GDM1 (cell line): ENCODE measurements around the gene TOX2.

Source experiments
- DNase-seq: peaks from one replicate; lab custom pipeline; 2025; lab: John Stamatoyannopoulos, UW

The TOX2 gene

DNA sequence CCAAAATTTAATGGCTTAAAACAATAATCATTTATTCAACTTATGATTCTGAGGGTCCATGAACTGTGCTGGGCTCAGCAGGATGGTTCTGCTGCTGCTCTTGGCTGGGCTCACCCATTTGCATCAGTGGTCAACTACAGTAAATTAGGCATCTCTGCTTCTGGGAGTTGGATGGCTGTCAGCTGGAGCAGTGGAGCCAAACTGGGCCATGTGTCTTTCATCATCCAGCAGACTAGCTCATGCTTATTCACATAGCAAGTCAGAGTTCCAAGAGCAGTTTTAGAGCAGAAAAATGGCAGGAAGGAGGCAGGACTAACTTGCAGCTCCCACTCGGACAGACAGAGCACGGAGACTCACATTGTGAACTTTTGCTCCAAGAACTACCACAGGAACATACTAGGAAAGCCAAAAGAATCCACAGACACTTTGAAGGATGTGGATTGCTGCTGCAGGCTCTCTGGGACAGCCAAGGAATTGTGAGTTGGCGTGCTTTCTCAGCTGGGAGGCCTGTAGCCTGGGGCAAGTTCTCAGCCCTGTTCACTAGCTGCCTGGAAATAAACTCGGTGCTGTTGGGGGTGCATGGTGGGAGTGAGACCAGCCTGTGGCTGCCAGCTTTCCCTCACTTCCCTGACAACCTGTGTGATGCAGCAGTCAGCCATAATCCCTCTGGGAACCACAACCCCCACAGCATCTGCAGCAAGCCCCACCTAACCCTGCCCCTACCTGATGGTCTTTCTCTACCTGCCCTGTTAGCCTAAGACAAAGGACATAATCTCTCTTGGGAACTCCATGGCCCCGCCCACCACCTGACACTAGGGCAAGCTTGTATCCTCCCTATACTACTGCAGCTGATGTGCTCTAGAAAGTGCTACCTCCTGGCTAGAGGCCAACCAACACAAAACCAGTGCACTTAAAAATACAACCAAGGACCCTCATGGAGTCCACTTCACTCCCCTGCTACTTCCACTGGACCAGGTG, 143.3 kb downstream of the TOX2 start:
- no peak for DNase-seq

DNA sequence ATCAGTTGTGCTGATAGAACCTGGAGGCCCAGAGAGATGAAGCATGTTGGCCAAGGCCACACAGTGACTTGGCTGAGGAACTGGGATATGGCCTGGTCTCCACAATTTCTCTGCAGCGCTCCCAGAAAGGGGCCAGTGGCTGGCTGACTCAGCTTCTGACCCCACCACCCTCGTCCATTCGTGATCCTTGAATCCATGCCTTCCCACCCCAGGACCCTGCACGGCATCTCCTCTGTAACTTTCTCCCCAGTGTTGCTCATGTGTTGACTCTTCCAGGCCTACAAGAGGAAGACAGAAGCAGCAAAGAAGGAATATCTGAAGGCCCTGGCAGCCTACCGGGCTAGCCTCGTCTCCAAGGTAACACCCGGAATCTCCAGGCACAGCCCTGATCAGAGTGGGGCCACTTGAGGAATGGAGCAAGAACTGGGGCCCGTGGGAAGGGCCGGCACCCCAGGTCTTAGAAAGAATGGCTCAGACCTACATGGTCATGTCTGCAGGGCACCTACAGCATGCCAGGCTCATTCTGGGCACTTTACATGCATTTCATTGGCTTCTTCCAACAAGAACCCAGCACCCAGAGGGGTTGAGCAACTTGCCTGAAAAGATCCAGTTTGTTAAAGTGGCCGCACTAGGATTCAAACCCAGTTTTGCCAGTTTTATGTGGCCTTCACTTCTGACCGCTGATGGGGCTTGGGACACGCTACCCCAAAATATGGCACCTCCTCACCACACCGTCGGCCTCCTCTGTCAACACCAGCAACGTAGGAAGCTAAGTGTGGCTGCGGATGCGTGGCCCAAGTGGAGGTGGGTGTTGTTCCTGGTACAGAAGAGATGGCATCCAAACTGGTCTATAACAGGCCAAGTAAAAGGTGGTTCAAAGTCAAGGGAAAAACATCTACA, 150.1 kb downstream of the TOX2 start:
- DNase-seq = no peak

DNA sequence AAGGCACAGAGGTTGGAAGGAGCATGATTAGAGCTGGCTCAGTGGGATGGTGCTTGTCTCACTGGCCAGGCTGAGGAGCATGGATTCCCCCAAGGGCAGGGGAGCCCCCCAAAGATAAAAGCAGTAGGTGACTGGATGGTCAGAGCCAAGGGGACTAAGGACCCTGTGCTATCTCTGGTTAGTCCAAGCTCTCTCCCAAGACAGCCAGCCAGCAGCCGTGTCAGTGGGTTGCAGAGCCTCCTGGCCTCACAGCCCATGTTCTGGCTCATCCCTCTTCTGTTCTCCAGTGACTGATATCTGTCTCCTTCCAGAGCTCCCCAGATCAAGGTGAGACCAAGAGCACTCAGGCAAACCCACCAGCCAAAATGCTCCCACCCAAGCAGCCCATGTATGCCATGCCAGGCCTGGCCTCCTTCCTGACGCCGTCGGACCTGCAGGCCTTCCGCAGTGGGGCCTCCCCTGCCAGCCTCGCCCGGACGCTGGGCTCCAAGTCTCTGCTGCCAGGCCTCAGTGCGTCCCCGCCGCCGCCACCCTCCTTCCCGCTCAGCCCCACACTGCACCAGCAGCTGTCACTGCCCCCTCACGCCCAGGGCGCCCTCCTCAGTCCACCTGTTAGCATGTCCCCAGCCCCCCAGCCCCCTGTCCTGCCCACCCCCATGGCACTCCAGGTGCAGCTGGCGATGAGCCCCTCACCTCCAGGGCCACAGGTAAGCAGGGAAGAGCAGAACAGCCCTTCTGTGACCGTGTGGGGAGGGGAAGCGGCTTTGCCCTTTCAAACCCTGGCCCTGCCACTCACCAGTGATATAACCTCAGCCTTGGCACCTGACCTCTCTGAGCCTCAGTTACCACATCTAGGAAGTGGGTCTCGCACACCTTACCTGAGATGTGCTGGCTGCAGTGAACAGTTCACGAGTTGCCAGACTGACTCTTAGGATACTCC, 151.0 kb downstream of the TOX2 start:
- no peak for DNase-seq

DNA sequence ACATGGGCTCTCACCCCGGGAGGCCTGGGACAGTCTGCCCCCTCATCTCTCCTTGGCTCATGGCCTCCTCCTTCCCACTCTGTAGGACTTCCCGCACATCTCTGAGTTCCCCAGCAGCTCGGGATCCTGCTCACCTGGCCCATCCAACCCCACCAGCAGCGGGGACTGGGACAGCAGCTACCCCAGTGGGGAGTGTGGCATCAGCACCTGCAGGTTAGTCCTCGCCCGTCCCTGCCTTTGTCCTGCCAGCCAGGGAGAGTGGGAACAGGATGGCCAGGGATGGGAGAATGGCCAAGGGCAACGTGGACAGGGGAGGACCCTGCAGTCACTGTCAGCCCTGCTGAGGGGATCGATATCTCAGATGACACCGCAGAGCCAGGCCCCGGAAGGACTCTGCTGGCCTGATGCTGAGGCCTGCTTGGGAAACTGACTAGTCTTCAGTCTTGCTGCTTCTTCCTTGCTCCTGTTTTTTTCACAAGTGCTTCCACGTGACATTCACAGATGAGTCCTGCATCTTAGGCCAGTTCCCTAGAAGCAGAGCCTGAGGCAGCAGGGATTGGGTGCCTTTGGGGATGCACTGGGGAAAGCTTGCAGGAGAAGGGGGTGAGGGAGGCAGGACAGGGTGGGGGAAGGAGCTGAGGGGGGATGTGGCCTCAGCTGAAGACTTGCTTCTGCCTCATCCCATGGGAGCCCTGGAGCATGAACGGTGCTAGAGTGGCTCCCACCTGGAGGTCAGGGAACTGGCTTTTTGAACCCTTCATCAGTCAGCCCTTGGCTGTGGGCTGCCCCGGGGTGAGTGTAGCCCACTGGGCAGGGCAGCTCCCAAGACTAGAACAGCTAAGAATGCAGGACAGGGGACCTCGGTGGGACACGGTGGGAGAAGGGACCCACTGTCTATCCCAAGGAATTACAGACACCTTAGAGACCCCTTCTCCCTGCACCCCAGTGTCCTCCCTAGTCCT, 152.3 kb downstream of the TOX2 start:
- no peak for DNase-seq

DNA sequence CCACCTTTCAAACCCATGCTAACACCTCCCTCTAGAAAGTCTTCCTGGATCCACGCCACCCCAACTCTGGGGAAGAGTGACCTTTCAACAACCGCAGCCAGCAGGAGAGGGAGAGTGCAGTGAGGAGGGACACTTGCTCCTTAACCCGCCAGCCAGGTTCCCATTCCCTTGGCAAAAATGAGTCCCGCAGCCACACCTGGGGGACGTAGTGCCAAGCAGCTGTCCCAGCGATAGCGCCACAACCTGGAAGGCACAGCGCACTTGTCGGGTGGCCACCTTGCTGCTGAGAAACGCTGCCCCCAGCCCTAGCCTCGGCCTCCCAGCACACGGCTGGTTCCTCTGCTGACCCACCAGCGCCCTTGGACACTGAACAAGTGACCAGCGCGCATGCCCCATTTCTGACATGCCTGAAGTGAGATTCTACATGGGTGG, 153.0 kb downstream of the TOX2 start:
- no peak for DNase-seq

DNA sequence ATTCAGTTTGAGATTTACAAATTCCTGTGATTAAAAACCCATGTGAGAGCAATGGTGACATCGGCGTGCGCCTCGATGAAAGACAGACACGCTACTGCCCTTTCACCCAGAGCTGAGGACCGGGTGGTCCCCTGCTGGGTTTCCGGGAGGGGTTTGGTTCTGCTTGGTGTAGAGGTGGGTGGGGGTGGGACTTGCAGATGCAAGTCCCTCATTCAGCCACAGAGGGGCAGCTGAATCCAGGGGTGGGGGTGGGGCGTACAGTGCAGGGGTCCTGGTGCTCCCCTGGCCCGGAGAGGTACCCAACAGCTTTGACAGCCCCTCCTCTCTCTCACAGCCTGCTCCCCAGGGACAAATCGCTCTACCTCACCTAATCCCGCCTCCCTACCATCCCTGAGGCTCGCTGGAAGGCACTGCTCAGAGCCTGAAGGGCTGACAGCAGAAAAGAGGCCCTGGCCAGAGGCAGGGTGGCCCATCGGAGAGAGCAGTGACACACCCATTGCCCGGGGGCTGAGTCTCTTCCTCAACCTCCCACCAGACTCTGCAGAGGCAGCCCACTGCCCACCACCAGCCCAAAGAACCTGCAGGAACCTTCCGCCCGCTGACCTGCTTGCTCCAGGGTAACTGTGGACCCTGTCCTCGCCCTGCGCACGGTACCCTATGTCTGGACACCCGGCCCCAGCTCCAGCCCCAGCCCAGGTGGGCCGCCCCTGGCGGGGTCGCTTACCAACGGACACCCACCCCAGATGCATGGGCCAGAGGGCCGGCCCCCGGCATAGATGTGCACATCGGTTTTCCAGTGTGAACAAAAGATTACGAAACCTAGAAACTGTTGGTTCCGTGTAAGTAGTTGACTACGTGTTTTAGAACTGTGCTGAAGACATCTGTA, 153.9 kb downstream of the TOX2 start:
- no peak for DNase-seq

DNA sequence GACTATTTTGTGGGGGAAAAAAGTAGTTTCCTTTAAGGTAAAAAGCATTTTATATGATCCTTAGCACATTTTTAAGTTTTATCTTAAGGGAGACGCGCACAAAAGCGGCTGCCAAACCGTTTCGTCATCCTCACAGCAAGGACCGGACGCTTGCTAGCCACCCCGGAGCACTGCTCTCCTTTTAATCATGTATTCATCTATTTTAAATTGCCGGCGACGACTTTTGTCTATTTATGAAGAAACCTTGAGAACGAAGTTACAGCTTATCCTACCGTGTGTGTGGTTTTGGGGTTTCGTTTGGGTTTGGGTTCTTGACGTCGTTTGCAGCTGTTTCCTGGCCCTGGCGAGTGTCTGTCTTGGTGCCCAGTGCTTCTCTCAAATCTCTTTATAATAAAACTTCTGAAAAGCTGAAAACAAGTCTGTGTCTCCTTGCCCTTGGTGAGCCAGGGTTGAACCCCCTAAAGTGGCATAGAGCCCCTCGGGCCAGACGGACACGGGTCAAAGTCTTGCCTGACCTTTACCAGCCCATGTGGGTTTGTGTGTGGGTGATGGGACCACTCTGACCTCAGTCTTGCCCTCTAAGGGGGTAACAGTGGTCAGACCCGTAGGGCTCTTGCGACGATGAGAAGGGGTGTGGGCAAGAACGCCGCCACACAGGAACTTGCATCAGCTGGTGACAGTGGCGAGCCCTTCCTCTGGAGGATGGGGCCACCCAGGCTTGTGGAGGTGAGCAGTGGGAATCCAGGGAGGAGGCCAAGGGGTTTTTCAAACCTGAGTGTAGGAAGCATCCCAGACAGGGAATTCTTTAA, 154.8 kb downstream of the TOX2 start:
- DNase-seq = no peak

DNA sequence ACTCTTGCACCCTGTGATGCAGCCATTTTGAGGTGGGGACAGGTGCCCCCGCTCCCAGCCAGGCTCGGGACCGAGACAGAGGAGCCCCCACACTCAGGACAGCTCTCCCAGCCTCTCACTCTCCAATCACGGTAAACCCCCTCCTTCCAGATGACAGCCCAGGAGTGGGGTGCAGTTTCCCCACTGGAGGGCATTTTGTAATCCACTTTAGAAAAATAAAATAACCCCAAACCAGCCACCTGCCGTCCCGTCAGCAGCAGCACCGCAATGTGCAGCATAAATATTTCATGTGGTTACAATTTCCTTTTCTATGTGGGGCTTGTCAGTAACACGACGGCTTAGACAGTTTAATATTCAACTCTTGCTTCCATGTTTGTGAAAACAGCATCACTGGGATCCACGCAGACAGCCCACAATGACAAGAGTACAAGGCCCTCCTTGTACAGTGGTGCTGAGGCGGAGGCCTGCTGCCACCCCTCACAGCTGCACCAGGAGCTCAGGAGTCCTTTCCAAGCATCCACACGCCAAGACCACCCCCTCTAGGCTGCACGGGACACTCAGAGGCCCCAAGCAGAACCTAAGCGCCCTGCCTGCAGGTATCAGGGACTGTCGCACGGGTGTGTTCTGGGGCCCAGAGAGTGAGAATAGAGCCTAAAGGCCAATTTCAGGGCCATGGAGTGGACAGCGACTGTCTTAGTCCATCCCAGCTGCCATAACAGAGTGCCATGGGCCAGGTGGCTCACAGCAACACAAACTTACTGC, 155.7 kb downstream of the TOX2 start:
- DNase-seq = no peak

DNA sequence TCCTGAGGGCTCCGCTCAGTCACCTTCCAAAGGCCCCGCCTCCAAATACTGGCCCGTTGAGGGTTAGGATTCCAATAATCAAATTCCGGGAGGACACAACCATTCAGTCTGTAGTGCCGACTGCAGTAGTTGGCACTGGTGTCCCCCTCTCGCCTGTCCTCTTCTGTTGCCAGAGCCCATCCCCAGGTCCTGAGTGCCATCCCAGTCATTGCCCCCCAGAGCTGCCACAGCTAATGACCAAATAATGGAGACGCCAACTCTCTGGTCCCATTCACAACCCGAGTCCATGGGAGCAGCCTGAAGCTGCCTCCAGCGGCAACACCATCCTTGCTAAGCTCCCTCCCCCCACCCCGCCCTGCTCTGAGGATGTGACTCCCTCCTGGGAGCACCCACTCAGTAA, 156.4 kb downstream of the TOX2 start:
- DNase-seq = no peak

DNA sequence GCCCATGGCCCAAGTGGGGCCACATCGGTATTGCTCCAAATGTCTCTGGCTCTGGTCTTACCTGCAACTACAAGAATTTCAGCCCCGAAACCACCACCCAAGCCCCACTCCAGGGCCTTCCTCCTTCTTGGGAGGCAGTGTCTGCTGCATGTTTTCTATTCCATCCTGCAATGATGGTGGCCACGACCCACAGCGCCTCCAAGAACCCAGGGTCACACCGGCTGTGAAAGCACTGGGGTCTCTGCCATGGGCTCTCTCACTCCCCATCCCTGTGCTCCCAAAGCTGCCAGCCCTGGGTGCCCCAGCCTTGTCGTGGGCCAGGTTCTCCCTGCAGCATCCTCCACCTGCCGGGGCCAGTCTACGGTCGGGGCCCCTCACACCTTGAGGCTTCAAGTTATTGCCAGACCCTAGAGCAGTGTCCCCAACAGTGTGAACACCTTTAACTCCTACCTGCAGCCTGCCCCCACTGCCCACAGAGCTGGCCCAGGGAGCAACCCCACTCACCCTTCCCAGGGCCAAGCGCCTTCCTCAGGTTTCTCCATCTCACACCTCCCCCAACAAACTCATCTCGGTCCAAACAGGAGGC, 157.0 kb downstream of the TOX2 start:
- DNase-seq = no peak

DNA sequence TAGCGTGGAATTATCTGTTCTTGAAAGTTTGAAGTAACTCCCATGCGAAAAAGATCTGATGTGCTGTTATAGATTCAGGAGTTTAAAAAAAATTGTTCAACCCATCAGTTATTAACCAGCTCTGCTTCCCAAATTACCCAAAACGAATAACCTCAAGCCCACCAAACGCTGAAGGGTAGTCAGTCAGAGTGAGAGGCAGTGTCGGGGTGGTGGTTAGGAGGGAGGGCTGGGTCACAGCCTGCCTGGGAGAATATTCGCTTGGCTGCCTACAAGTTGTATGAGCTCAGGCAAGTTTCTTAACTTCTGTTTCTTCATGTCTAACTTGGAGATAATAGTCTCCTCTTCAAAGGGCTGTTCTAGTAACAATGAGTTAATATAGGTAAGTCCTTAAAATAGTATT, 157.7 kb downstream of the TOX2 start:
- no peak for DNase-seq

DNA sequence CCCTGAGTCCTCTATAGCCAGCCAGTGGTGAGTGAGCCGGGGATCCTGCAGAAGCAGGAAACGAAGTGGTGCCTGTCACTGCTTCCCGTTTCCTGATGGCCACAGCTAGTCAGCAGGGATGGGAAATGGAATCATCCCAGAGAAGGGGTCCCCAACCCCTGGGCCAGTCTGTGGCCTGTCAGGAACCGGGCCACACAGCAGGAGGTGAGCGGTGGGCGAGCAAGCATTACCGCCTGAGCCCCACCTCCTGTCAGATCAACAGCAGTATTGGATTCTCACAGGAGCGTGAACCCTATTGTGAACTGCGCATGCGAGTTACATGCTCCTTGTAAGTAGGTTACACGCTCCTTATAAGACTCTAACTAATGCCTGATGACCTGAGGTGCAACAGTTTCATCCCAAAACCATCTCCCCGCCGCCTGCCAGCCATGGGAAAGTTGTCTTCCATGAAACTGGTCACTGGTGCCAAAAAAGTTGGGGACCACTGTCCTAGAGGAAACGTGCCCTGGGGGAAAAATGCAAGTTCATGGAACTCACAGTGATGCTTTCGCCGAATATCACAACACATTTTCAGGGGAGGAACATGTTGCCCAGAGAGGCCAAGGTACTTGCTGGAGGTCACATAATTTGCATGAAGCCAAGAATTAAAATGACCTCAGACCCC, 158.5 kb downstream of the TOX2 start:
- no peak for DNase-seq

DNA sequence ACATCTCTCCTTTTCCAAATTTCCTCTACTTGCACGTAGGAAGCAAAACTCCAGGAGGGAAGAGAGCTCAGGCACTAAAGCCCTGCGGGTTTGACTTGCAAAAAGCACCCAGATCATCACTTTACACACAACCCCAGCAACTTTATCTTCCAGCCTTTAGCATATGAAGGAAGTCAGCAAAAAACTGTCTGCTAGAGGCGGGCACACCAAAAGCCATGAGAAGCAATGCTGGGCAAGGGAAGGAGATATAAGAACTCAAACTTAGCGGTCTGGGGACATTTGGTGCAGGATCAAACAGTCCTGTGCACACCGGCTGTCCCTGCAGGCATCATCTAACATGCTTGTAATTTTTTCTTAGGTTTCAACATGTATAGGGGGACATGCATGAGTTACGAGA, 159.0 kb downstream of the TOX2 start:
- no peak for DNase-seq

DNA sequence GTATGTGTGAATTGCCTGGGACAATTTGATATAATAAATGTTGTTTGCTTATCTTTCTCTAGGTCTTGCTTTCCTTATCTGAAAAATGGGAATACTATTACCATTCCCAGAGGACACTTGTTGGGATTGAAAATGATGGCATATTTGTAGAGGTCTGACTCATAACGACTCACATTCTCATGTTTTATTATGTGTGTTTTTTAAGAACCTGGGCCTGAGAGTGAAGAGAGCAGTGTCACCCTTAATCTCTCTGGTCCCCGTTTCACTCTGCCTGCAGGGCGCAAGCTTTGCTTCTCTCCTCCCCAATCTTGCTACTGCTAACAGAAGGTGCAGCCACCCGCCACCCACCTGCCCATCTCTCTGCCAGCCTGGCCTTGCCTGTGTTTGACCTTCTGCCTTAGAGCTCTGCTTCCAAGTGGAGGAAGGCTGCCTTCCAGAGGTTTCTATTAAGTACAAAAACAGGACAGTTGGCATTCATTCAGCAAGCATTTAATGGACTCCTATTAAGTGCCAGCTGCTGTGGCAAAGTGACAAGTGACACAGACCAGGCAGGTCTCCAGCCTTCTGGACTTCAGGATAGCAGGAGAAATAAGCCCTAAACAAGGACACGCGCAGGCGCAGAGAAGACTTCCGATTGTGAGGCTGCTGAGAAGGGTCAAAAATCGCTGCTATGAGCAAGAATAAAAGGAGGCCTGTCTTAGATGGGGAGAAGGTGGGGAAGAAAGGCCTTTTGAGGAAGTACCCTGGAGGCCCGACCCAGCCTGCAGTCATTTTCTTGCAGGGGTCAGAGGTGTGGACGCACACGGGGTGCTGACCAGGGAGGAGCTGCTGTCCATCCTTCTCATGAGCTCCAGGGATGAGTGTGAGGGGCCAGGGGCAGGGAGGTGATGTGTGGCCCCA, 159.8 kb downstream of the TOX2 start:
- DNase-seq = no peak

DNA sequence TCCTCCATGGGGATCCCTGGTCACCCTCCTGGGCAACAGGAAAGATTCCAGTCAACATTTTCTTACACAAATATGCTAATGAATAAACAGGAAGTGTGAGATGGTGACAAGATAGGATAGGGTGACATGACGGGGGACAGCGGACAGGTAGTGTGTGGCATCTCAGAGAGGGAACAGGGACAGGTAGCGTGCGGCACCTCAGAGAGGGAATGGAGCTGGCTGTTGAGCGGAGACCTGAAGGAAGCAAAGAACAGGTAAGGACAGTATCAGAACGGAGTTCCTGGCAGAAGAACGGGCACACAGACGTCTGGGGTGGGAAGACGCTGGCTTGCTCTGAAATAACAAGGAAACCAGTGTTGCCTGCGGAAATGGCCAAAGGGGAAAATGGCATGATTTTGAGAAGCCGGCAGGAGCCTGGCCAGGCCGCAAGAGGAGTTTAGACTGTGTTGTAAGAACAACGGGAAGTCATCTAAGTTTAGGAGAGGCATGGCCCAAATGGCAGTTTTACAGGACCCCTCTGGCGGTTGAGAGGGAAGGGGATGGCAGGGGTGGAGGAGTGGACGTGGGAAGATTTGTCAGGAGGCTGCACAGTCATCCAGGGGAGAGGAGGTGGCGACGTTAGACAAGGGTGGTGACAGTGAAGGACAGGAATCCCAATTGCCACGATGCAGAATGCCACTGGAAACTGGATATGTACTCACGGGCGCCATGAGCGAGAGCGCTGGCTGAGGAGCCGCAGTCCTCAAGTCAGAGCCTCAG, 160.7 kb downstream of the TOX2 start:
- DNase-seq = no peak
